GM08714 (cell line): Measurements from ENCODE around the gene LY6G6F.

Source experiments
- H3K4me3 ChIP-seq: fragments of 200-500 bp; sonication (Bioruptor generic); 2 replicates; pipeline ENCODE4 v1.5.1; 2014; ENCODE audit warnings: mild to moderate bottlenecking, low read length, inconsistent platforms
- ZNF274 ChIP-seq: IDR thresholded peaks from 2 replicates; pipeline ENCODE4 v1.6.1; 2012; ENCODE audit warnings: mild to moderate bottlenecking, low read depth, low read length

LY6G6F gene

DNA sequence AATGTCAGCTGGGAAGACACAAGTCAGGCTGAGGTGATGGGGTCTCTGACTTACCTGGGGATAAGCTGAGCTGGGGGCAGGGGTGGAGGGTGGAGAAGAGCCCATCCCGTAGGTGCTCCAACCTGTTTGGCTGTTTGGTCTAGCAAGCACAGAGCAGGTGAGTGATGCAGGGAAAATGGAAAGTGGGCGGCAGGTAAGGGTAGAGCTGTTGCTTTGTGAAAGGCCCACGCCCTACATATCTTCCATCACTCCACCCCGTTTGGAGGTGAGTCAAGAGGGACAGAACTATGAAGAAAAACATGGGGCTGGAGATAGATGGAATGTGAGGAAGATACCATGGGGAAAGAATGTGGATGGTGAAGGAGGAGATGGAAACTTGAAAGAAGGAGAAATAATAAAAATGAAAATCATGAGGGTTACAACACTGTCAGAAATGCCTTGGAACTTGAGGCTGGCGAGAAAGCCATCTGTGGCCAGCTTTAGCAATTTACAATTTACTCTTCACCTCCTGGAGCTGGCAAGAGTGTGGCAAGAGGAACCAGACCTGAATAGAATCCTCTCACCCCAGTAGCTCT is 13.6 kb downstream of the LY6G6F start:
- no peak for TF ChIP-seq ZNF274
- H3K4me3 ChIP-seq, result no peak overlapping the region

GRCh38 chr6:31721351-31722020 is 14.8 kb downstream of the LY6G6F start, which contains the start of gene LY6G6C:
LY6G6C (minus strand) TSS chr6:31721746; CDS start chr6:31721679, 67 bp downstream.
- TF ChIP-seq ZNF274, result no peak

GRCh38 chr6:31722173-31722572 is 15.5 kb downstream of the LY6G6F start:
- no peak overlapping the region for H3K4me3 ChIP-seq
- no peak for TF ChIP-seq ZNF274

More at GRCh38 chr6:31721351-31722020, 14.8 kb downstream of the LY6G6F start, which contains the start of gene LY6G6C:
- H3K4me3 ChIP-seq, result no peak within 1 kb of the TSS

- no peak within 1 kb of the TSS for H3K4me3 ChIP-seq
- no peak for TF ChIP-seq ZNF274
Observed at GRCh38 chr6:31723245-31723979, 16.7 kb downstream of the LY6G6F start, which contains the start of gene MPIG6B. MPIG6B (plus strand) TSS chr6:31723373; CDS start chr6:31723384, 11 bp downstream.

DNA sequence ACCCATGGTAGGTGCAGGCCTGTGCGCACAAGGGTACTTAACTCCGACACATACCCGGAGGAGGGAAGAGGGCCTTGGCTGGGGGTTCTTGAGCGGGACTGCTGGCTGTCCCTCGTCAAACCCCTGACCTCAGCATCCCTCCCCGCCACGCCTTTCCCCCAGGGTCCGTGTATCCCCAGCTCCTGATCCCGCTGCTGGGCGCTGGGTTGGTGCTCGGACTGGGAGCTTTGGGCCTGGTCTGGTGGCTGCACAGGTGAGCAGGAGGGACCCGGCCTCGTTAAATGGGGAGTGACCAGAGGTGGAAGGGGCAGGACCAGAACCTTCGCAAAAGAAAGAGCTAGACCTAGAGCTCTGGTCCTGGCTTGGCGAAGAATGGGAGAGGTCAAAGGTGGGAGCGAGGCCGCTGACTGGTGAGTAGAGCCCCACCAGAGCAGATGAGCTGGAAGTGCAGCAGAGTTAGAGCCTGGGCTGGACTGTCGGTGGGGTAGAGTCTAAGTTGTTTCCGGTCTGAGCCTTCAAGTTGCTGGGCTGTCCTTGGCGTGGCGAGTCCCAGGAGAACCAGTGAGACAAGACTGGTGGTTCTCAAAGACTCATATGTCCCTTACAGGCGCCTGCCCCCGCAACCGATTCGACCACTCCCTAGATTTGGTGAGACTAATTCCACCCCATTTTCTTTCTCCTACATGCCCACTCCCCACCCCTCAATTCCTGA is 17.5 kb downstream of the LY6G6F start:
- H3K4me3 ChIP-seq, result no peak overlapping the region
- TF ChIP-seq ZNF274, result no peak

- H3K4me3 ChIP-seq, result no peak overlapping the region
Observed at GRCh38 chr6:31725502-31726350, 19.1 kb downstream of the LY6G6F start.

GRCh38 chr6:31727034-31727716 is 20.5 kb downstream of the LY6G6F start:
- TF ChIP-seq ZNF274, result no peak
- H3K4me3 ChIP-seq, result no peak overlapping the region

More at GRCh38 chr6:31725502-31726350, 19.1 kb downstream of the LY6G6F start:
- TF ChIP-seq ZNF274, result no peak

DNA sequence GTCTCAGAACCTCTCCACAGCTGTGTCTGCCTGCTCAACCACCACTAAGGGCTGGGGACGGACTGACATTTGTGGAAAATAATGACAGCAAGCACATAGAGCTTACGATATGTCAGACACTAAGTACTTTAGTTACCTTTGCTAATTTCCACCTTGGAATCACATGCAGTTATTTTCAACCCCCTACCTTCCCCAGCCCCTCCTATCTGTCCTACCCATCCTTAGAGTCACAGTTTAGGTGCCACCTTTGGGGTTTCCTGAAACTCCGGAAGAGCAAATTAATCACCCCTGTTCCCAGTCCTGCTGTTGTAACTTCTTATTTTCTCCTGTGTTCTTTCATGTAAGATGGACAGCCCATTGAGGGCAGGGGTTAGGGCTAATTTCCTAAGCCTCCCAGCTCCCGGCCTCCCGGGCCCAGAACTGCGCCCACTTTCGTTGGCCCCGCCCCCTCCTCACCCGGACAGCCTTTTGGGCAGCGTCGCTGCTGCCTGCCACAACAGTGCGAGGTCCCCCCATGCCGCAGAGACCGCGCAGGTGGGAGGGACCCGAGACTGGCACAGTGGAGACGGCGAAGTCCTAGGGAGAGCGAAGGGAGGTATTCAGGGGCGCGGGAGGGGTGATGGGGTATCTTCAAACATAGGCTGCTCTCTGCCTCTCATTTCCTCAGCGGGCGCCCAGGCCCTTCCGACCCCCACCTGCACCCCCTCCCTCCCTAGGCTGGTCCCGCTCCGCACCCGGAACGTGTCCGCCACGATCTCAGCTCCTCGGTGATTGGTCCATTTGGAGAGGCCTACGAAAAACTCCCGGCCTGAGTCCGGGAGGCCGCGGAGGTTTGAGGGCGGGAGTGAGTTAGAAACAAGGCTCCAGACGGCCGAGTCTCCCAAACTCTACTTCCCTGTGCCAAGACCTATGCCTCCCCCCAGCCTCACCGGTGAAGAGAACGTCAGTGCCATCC is 21.3 kb downstream of the LY6G6F start:
- no peak for TF ChIP-seq ZNF274
- no peak overlapping the region for H3K4me3 ChIP-seq

GRCh38 chr6:31728767-31729514 is 22.3 kb downstream of the LY6G6F start, which contains the start of gene DDAH2:
DDAH2 (minus strand) TSS chr6:31729299; CDS start chr6:31729161, 138 bp downstream.
- peak within 1 kb of the TSS; percentile 52; the same call in 1 of the 2 replicates for H3K4me3 ChIP-seq
- no peak for TF ChIP-seq ZNF274

- no peak for TF ChIP-seq ZNF274
- peak overlapping the region; percentile 52; the same call in 1 of the 2 replicates for H3K4me3 ChIP-seq
Observed at GRCh38 chr6:31729515-31729978, 22.9 kb downstream of the LY6G6F start.
